Measurements from ENCODE around the gene ELMO3. TPM values are rescaled to one million over a fixed set of nuclear protein-coding genes. Genes with fewer than 3 reads are reported as not detected.

The ELMO3 gene
- total and polyA plus RNA-seq, 2 of the 13 experiments (the other 11 are each of a cell fraction or from before 2014, with no cell fraction given) = 2.6 to 4.0 TPM

GRCh38 chr16:67191995-67192681 lies 6.8 kb upstream of the ELMO3 start, which contains the start of gene E2F4 (continued):
- no peak for TF ChIP-seq KIAA2018 (CRISPR knock-in tag; IDR thresholded peaks at IDR 0.05; ENCODE audit: borderline replicate concordance)
- TF ChIP-seq NBN (conservative IDR thresholded peaks at IDR 0.05) = no peak
- peak; percentile 8 for TF ChIP-seq ZNF281 (CRISPR knock-in tag; IDR thresholded peaks at IDR 0.05; ENCODE audit: borderline replicate concordance)
- TF ChIP-seq MYPOP (CRISPR knock-in tag; IDR thresholded peaks at IDR 0.05) = peak; percentile 78
- peak; percentile 84 for TF ChIP-seq WIZ (CRISPR knock-in tag; IDR thresholded peaks at IDR 0.05)
- peak; percentile 88 for TF ChIP-seq IRF9 (CRISPR knock-in tag; IDR thresholded peaks at IDR 0.05; ENCODE audit: borderline replicate concordance)
- peak; percentile 89 for TF ChIP-seq CCDC6 (CRISPR knock-in tag; IDR thresholded peaks at IDR 0.05)
- peak; percentile 41; the same call in 1 of the 2 replicates for TF ChIP-seq ZBTB20 (CRISPR knock-in tag; IDR thresholded peaks at IDR 0.05; ENCODE audit: borderline replicate concordance, low read depth)

All from HepG2 (cell line).